Endothelial cell of umbilical vein (primary cell): Measurements from ENCODE around the gene MEGF11. TPM values are rescaled to one million over a fixed set of nuclear protein-coding genes. Genes with fewer than 3 reads are reported as not detected.

ENCODE experiments used
- BruUV-seq: library from RNA; stranded (reverse); fragments of 400-500 nt; replicated peaks from 2 replicates; lab custom pipeline; 2021; lab: Mats Ljungman, UMichigan
- CTCF ChIA-PET: fragments of 300-600, 350-600 bp; sonication (Branson Sonifier 250); formaldehyde crosslinking; loops from one replicate; lab custom pipeline; 2021; ENCODE audit warnings: antibody characterized with exemption, inconsistent platforms; lab: Charles Lee
- POLR2A ChIA-PET: fragments of 300-600, 350-600 bp; sonication (Branson Sonifier 250); formaldehyde crosslinking; loops from one replicate; lab custom pipeline; 2021; ENCODE audit warnings: antibody characterized with exemption, inconsistent platforms; lab: Charles Lee
- DNase-seq: peaks from one replicate; pipeline ENCODE4 v3.0.0-alpha.2; 2011; ENCODE audit warnings: low read depth, low spot score
- FAIRE-seq: peaks from 2 replicates; lab custom pipeline; 2011; peaks lifted over from hg19 to GRCh38; lab: Jason Lieb, UNC
- H2AFZ ChIP-seq: 2 replicates; pipeline ENCODE4 v1.6.0; 2012; ENCODE audit warnings: low read depth, low read length, control low read depth, inconsistent platforms
- H3K27ac ChIP-seq: 2 replicates; pipeline ENCODE4 v1.5.1; 2011; ENCODE audit warnings: low read depth, mild to moderate bottlenecking, control low read depth, low read length, moderate library complexity; ENCODE audit not compliant: insufficient read depth
- H3K27me3 ChIP-seq, 2 experiments: 2 replicates each; pipeline versions ENCODE4 v1.6.0 to v1.6.1; 2011; ENCODE audit warnings: low read length in 2 of 2, mixed read lengths in 1 of 2; ENCODE audit not compliant: control insufficient read depth in 2 of 2, insufficient read depth in 2 of 2
- H3K36me3 ChIP-seq, 2 experiments: 2 replicates in 1 of 2; 3 replicates in 1 of 2; pipeline ENCODE4 v1.5.1; 2011; ENCODE audit warnings: low read length in 2 of 2, mild to moderate bottlenecking in 1 of 2, moderate library complexity in 1 of 2; ENCODE audit not compliant: control insufficient read depth in 2 of 2, insufficient read depth in 2 of 2; ENCODE audit errors: extremely low read depth in 1 of 2
- H3K4me1 ChIP-seq: 3 replicates; pipeline ENCODE4 v1.5.1; 2011; ENCODE audit warnings: mild to moderate bottlenecking, low read length; ENCODE audit not compliant: control insufficient read depth, insufficient read depth; ENCODE audit errors: extremely low read depth
- H3K4me2 ChIP-seq: 2 replicates; pipeline ENCODE4 v1.6.1; 2011; ENCODE audit warnings: low read length, control low read depth, mixed read lengths; ENCODE audit not compliant: insufficient read depth
- H3K4me3 ChIP-seq, 3 experiments: fragments of 200-600 bp in 1 of 3; sonication (generic), shearing (Covaris generic) in 1 of 3; replicated peaks in 1 of 3; 2 replicates each; pipeline ENCODE4 v1.5.1; 2011 to 2016; ENCODE audit warnings: control low read depth in 3 of 3, low read length in 3 of 3, mild to moderate bottlenecking in 2 of 3, inconsistent platforms in 1 of 3, low read depth in 1 of 3, moderate library complexity in 1 of 3; ENCODE audit not compliant: insufficient read depth in 1 of 3
- H3K79me2 ChIP-seq: 2 replicates; pipeline ENCODE4 v1.6.0; 2012; ENCODE audit warnings: low read length, inconsistent platforms; ENCODE audit not compliant: control insufficient read depth, insufficient read depth
- H3K9ac ChIP-seq: replicated peaks from 2 replicates; pipeline ENCODE3; 2011; ENCODE audit warnings: low read length, control low read depth; ENCODE audit not compliant: insufficient read depth; ENCODE audit errors: extremely low read depth
- H3K9me1 ChIP-seq: replicated peaks from 3 replicates; pipeline ENCODE4 v1.6.0; 2011; ENCODE audit warnings: mild to moderate bottlenecking, low read length; ENCODE audit not compliant: control insufficient read depth, insufficient read depth; ENCODE audit errors: extremely low read depth
- H3K9me3 ChIP-seq: replicated peaks from 2 replicates; pipeline ENCODE4 v1.5.1; 2012; ENCODE audit warnings: low read length, inconsistent platforms; ENCODE audit not compliant: control insufficient read depth, insufficient read depth
- H4K20me1 ChIP-seq: replicated peaks from 2 replicates; pipeline ENCODE3; 2011; ENCODE audit warnings: mild to moderate bottlenecking, low read length; ENCODE audit not compliant: control insufficient read depth, insufficient read depth; ENCODE audit errors: extremely low read depth
- CTCF ChIP-seq, 2 donors: IDR thresholded peaks; 1 replicate in 1 of 2; 2 replicates in 1 of 2; pipeline ENCODE4 v1.5.1; 2011; ENCODE audit warnings: low read length in 2 of 2, mild to moderate bottlenecking in 2 of 2, moderate library complexity in 2 of 2, control low read depth in 1 of 2, inconsistent platforms in 1 of 2, low read depth in 1 of 2; ENCODE audit not compliant: insufficient read depth in 1 of 2; ENCODE audit errors: extremely low read depth in 1 of 2
- EZH2 ChIP-seq: IDR thresholded peaks from 2 replicates; pipeline ENCODE4 v1.6.1; 2012; ENCODE audit warnings: borderline replicate concordance, low read depth, mild to moderate bottlenecking, moderate library complexity, low read length, inconsistent platforms; ENCODE audit not compliant: severe bottlenecking
- GATA2 ChIP-seq: IDR thresholded peaks from 2 replicates; pipeline ENCODE4 v1.7.0; 2011; ENCODE audit warnings: low read depth, mild to moderate bottlenecking, moderate library complexity, mixed read lengths, low read length; ENCODE audit not compliant: insufficient read length, insufficient read depth
- MAX ChIP-seq: IDR thresholded peaks from 2 replicates; pipeline ENCODE4 v1.6.1; 2011; ENCODE audit not compliant: insufficient read depth, insufficient read length
- MYC ChIP-seq: IDR thresholded peaks from one replicate; pipeline ENCODE4 v1.6.1; 2011; ENCODE audit warnings: mild to moderate bottlenecking, low read depth, low read length
- POLR2A ChIP-seq: IDR thresholded peaks from 2 replicates; pipeline ENCODE4 v1.6.1; 2012; ENCODE audit warnings: low read depth, mild to moderate bottlenecking, control low read depth, low read length
- POLR2AphosphoS5 ChIP-seq: IDR thresholded peaks from 2 replicates; pipeline ENCODE4 v1.6.1; 2012; ENCODE audit warnings: low read depth, mild to moderate bottlenecking, control low read depth, low read length, moderate library complexity; ENCODE audit not compliant: insufficient read depth
- dilution Hi-C: fragments of 300-500 bp; cut with MboI; formaldehyde crosslinking; loops from one replicate; pipeline ENCODE4 v1.15.0; 2019; ENCODE audit warnings: low sequenced_read_pairs; ENCODE audit not compliant: extremely low pct_ligation_motif_present
- intact Hi-C: fragments of 100-400 bp; cut with micrococcal nuclease; formaldehyde crosslinking; loops from one replicate; pipeline ENCODE4 v1.10.0; 2022
- polyA plus RNA-seq, 4 experiments: library from polyadenylated mRNA; depleted of rRNA in 3 of 4; stranded (reverse) in 3 of 4; unstranded in 1 of 4; fragments of >200 nt; gene quantifications; 2 replicates each; pipeline versions ENCODE4 v1.2.1 to v1.2.3, GENCODE V29; 2011 to 2012; ENCODE audit warnings: missing spikeins in 1 of 4
- total RNA-seq: library from RNA; stranded (reverse); gene quantifications from 2 replicates; pipeline ENCODE4 v1.2.3, GENCODE V29; 2021

MEGF11 gene
- total and polyA plus RNA-seq, 2 donors (not counting 3 experiments of a cell fraction or from before 2014, with no cell fraction given), result not detected

- FAIRE-seq, result no peak
- no peaks in the 10 kb centered on the region for H3K9me1 ChIP-seq
- TF ChIP-seq POLR2A, result no peak
- TF ChIP-seq MYC, result no peak
- no peak for TF ChIP-seq MAX
- TF ChIP-seq GATA2, result no peak
- no peak for TF ChIP-seq CTCF (IDR thresholded peaks at IDR 0.05; ENCODE audit: extremely low read depth in 1 of 2, insufficient read depth in 1 of 2, low read depth in 1 of 2, low read length in 2 of 2)
- BruUV-seq, result no TSS peak
- dilution Hi-C loops, result no loop called here
- intact Hi-C loops, result no loop called here
- no peaks in the 10 kb centered on the region for H3K36me3 ChIP-seq
- H4K20me1 ChIP-seq, result no peaks in the 10 kb centered on the region
- no peak overlapping the region for H3K9ac ChIP-seq
- DNase-seq, result no peak
- no peaks in the 10 kb centered on the region for H3K79me2 ChIP-seq
- H3K4me3 ChIP-seq, result no peak overlapping the region
- H3K4me1 ChIP-seq, result no peaks in the 10 kb centered on the region
- no peak overlapping the region for H3K4me2 ChIP-seq
- POLR2A ChIA-PET, result no interaction called here
- no peaks in the 10 kb centered on the region for H3K9me3 ChIP-seq
- H3K27me3 ChIP-seq, result peaks cover 2 to 4% of the 10 kb centered on the region in 2 experiments
- no peak overlapping the region for H2AFZ ChIP-seq
- CTCF ChIA-PET, result no interaction called here
- no peak overlapping the region for H3K27ac ChIP-seq
Observed at GRCh38 chr15:66135664-66136063, 117.9 kb downstream of the MEGF11 start.

- POLR2A ChIA-PET, result no interaction called here
- H3K9me3 ChIP-seq, result no peaks in the 10 kb centered on the region
- no peaks in the 10 kb centered on the region for H4K20me1 ChIP-seq
- no peaks in the 10 kb centered on the region for H3K9me1 ChIP-seq
- H2AFZ ChIP-seq, result no peak overlapping the region
- no peaks in the 10 kb centered on the region for H3K79me2 ChIP-seq
- no peak overlapping the region for H3K4me2 ChIP-seq
- H3K36me3 ChIP-seq, result no peaks in the 10 kb centered on the region
- H3K27me3 ChIP-seq, result peaks cover 2 to 7% of the 10 kb centered on the region in 2 experiments
- TF ChIP-seq POLR2AphosphoS5 (no peak), EZH2 (no peak)
- H3K4me3 ChIP-seq, result no peak overlapping the region
- CTCF ChIA-PET, result no interaction called here
- no peak overlapping the region for H3K27ac ChIP-seq
- no TSS peak for BruUV-seq
- dilution Hi-C loops, result no loop called here
- H3K4me1 ChIP-seq, result no peaks in the 10 kb centered on the region
- H3K9ac ChIP-seq, result no peak overlapping the region
- DNase-seq, result no peak
- intact Hi-C loops, result no loop called here
- FAIRE-seq, result no peak
Observed at GRCh38 chr15:66134284-66134683, 119.3 kb downstream of the MEGF11 start.
